ENCODE measurements around the gene RAB36. TPM values are rescaled to one million over a fixed set of nuclear protein-coding genes. Genes with fewer than 3 reads are reported as not detected.

Gene RAB36
- total RNA-seq, 1 experiment from 2014 or later = 1.1 TPM

- no peaks in the 10 kb centered on the region for H3F3A ChIP-seq (ENCODE audit: low read length, unreplicated experiment)
- H4K20me1 ChIP-seq (ENCODE audit: low read length) = no peaks in the 10 kb centered on the region
- POLR2A ChIA-PET (ENCODE audit: unreplicated experiment) = no interaction called here
- H3K4me3 ChIP-seq (ENCODE audit: low read length) = no peak overlapping the region
- H3K9me2 ChIP-seq (replicated peaks; ENCODE audit: low read length) = no peaks in the 10 kb centered on the region
- no peaks in the 10 kb centered on the region for H3K27me3 ChIP-seq (ENCODE audit: low read length)
- no peak for DNase-seq
- TF ChIP-seq CTCF (conservative IDR thresholded peaks at IDR 0.05; ENCODE audit: low read depth, low read length) = no peak
- no peak for TF ChIP-seq EZH2 (IDR thresholded peaks at IDR 0.05; ENCODE audit: low read length, unreplicated experiment)
- no peak for TF ChIP-seq EZH2phosphoT487 (IDR thresholded peaks at IDR 0.05; ENCODE audit: borderline replicate concordance, low read length)
- no TSS peak for BruUV-seq (replicated peaks)
- CTCF ChIA-PET = no interaction called here
- no peak overlapping the region for H3K27ac ChIP-seq (ENCODE audit: low read length)
- no peak for ATAC-seq
- H3K4me2 ChIP-seq (ENCODE audit: low read length) = no peak overlapping the region
- H2AFZ ChIP-seq (ENCODE audit: low read length) = no peak overlapping the region
- no peaks in the 10 kb centered on the region; the same call in 1 of the 2 replicates for H3K36me3 ChIP-seq (ENCODE audit: low read depth, low read length)
- H3K4me1 ChIP-seq (ENCODE audit: insufficient read depth, low read length) = no peaks in the 10 kb centered on the region
- H3K79me2 ChIP-seq (ENCODE audit: low read length) = peaks cover 60% of the 10 kb centered on the region
- no peaks in the 10 kb centered on the region for H3K9me3 ChIP-seq (ENCODE audit: low read length)
- intact Hi-C loops (cut with micrococcal nuclease) = no loop called here
- no peak overlapping the region for H3K9ac ChIP-seq (ENCODE audit: low read length)
These were observed 58.8 kb downstream of the RAB36 start for GRCh38 chr22:23204125-23204488.

GRCh38 chr22:23204541-23205157, 59.4 kb downstream of the RAB36 start:
- DNase-seq = no peak
- CTCF ChIA-PET = no interaction called here
- no peaks in the 10 kb centered on the region for H3K9me3 ChIP-seq (ENCODE audit: low read length)

More at GRCh38 chr22:23204541-23205157, 59.4 kb downstream of the RAB36 start:
- POLR2A ChIA-PET (ENCODE audit: unreplicated experiment) = no interaction called here
- no peak for ATAC-seq
- Histone ChIP-seq H3K27me3 (ENCODE audit: low read length) (no peaks in the 10 kb centered on the region), H4K20me1 (ENCODE audit: low read length) (no peaks in the 10 kb centered on the region), H3K9me2 (replicated peaks; ENCODE audit: low read length) (no peaks in the 10 kb centered on the region), H3K9ac (ENCODE audit: low read length) (no peak overlapping the region), H3F3A (ENCODE audit: low read length, unreplicated experiment) (no peaks in the 10 kb centered on the region), H3K79me2 (ENCODE audit: low read length) (peaks cover 57% of the 10 kb centered on the region), H3K4me3 (ENCODE audit: low read length) (no peak overlapping the region), H3K27ac (ENCODE audit: low read length) (no peak overlapping the region), H3K36me3 (ENCODE audit: low read depth, low read length) (no peaks in the 10 kb centered on the region; the same call in 1 of the 2 replicates), H3K4me1 (ENCODE audit: insufficient read depth, low read length) (no peaks in the 10 kb centered on the region), H3K4me2 (ENCODE audit: low read length) (no peak overlapping the region), H2AFZ (ENCODE audit: low read length) (no peak overlapping the region)
- TF ChIP-seq EZH2 (IDR thresholded peaks at IDR 0.05; ENCODE audit: low read length, unreplicated experiment) (no peak), CTCF (conservative IDR thresholded peaks at IDR 0.05; ENCODE audit: low read depth, low read length) (no peak), EZH2phosphoT487 (IDR thresholded peaks at IDR 0.05; ENCODE audit: borderline replicate concordance, low read length) (no peak)
- intact Hi-C loops (cut with micrococcal nuclease) = no loop called here
- BruUV-seq (replicated peaks) = no TSS peak

Data from PC-3 (cell line).